GM19193 (cell line): ENCODE data around the gene RALGPS2.

ENCODE experiments used
- POLR2A ChIP-seq: IDR thresholded peaks from 4 replicates; pipeline ENCODE4 v1.6.1; 2011; ENCODE audit not compliant: insufficient read depth, insufficient read length; ENCODE audit errors: extremely low read depth

RALGPS2 gene

GRCh38 chr1:178946416-178946815 is 221.4 kb downstream of the RALGPS2 start:
- TF ChIP-seq POLR2A, result no peak

GRCh38 chr1:178946855-178947676 is 222.0 kb downstream of the RALGPS2 start:
- no peak for TF ChIP-seq POLR2A

- no peak for TF ChIP-seq POLR2A
These were observed 222.6 kb downstream of the RALGPS2 start for GRCh38 chr1:178947677-178947981.

- no peak for TF ChIP-seq POLR2A
These were observed 223.6 kb downstream of the RALGPS2 start for GRCh38 chr1:178948676-178949075.

- TF ChIP-seq POLR2A, result no peak
These were observed 226.6 kb downstream of the RALGPS2 start for GRCh38 chr1:178951600-178951999.

GRCh38 chr1:178953034-178953433 is 228.0 kb downstream of the RALGPS2 start:
- no peak for TF ChIP-seq POLR2A

GRCh38 chr1:178953538-178954324 is 228.7 kb downstream of the RALGPS2 start:
- no peak for TF ChIP-seq POLR2A

GRCh38 chr1:178954325-178954690 is 229.3 kb downstream of the RALGPS2 start:
- TF ChIP-seq POLR2A, result no peak

GRCh38 chr1:178954937-178955336 is 229.9 kb downstream of the RALGPS2 start:
- TF ChIP-seq POLR2A, result no peak

GRCh38 chr1:178955391-178955954 is 230.4 kb downstream of the RALGPS2 start:
- no peak for TF ChIP-seq POLR2A

- no peak for TF ChIP-seq POLR2A
These were observed 233.4 kb downstream of the RALGPS2 start for GRCh38 chr1:178958491-178958890.

- no peak for TF ChIP-seq POLR2A
These were observed 234.8 kb downstream of the RALGPS2 start for GRCh38 chr1:178959543-178960460.

- no peak for TF ChIP-seq POLR2A
These were observed 235.6 kb downstream of the RALGPS2 start for GRCh38 chr1:178960482-178961240.

GRCh38 chr1:178961331-178961730 is 236.3 kb downstream of the RALGPS2 start:
- no peak for TF ChIP-seq POLR2A
